IMR-90 (cell line): Measurements from ENCODE around the gene PCSK2. TPM values are rescaled to one million over a fixed set of nuclear protein-coding genes. Genes with fewer than 3 reads are reported as not detected.

Experiments used
- ATAC-seq: fragments of 200-7000 bp; cut with Tn5 transposase; 2 replicates; pipeline ENCODE4 v1.9.1; 2020; ENCODE audit warnings: low read depth, mild to moderate bottlenecking, moderate library complexity
- BruUV-seq: library from RNA; stranded (reverse); fragments of 400-500 nt; replicated peaks from 2 replicates; lab custom pipeline; 2021; lab: Mats Ljungman, UMichigan
- CTCF ChIA-PET: fragments of 300-600 bp; formaldehyde crosslinking; extraction: SDS; loops from one replicate; lab custom pipeline; 2021; ENCODE audit warnings: antibody characterized with exemption; lab: Yijun Ruan, JAX
- POLR2A ChIA-PET: fragments of 300-600 bp; sonication (Branson Sonifier 250); formaldehyde crosslinking; loops from one replicate; lab custom pipeline; 2022; ENCODE audit warnings: antibody characterized with exemption; ENCODE audit not compliant: unreplicated experiment; lab: Charles Lee
- DNase-seq: peaks from one replicate; pipeline ENCODE4 v3.0.0; 2013
- H2AFZ ChIP-seq: replicated peaks from 2 replicates; pipeline ENCODE3; 2013; ENCODE audit warnings: low read length, mild to moderate bottlenecking; ENCODE audit not compliant: poor library complexity
- H2AK5ac ChIP-seq: 2 replicates; pipeline ENCODE4 v1.6.1; 2013; ENCODE audit warnings: low read depth, low read length, inconsistent platforms
- H2AK9ac ChIP-seq: replicated peaks from 2 replicates; pipeline ENCODE3; 2013; ENCODE audit warnings: mild to moderate bottlenecking, low read depth, low read length, moderate library complexity; ENCODE audit not compliant: poor library complexity
- H2BK120ac ChIP-seq: 2 replicates; pipeline ENCODE4 v1.6.1; 2013; ENCODE audit warnings: low read depth, low read length, inconsistent platforms
- H2BK15ac ChIP-seq: 3 replicates; pipeline ENCODE4 v1.6.1; 2013; ENCODE audit warnings: low read depth, low read length, inconsistent platforms
- H2BK20ac ChIP-seq: 2 replicates; pipeline ENCODE4 v1.6.1; 2013; ENCODE audit warnings: low read depth, mild to moderate bottlenecking, inconsistent platforms, low read length, moderate library complexity
- H2BK5ac ChIP-seq: 2 replicates; pipeline ENCODE4 v1.6.1; 2013; ENCODE audit warnings: mild to moderate bottlenecking, low read depth, low read length, inconsistent platforms; ENCODE audit not compliant: poor library complexity, severe bottlenecking
- H3K14ac ChIP-seq: replicated peaks from 2 replicates; pipeline ENCODE4 v1.6.1; 2013; ENCODE audit warnings: low read depth, low read length, inconsistent platforms
- H3K18ac ChIP-seq: 2 replicates; pipeline ENCODE4 v1.6.1; 2013; ENCODE audit warnings: low read depth, low read length, control low read depth
- H3K23ac ChIP-seq: 2 replicates; pipeline ENCODE4 v1.6.1; 2013; ENCODE audit warnings: low read depth, low read length, inconsistent platforms
- H3K27ac ChIP-seq: 2 replicates; pipeline ENCODE4 v1.5.1; 2013; ENCODE audit warnings: mild to moderate bottlenecking, control low read depth, low read length; ENCODE audit not compliant: insufficient read depth
- H3K27me3 ChIP-seq: 2 replicates; pipeline ENCODE4 v1.6.1; 2013; ENCODE audit warnings: low read length; ENCODE audit not compliant: control insufficient read depth, insufficient read depth
- H3K36me3 ChIP-seq: 2 replicates; pipeline ENCODE4 v1.6.1; 2013; ENCODE audit warnings: low read length, mixed read lengths; ENCODE audit not compliant: control insufficient read depth, insufficient read depth
- H3K4ac ChIP-seq: 2 replicates; pipeline ENCODE4 v1.6.1; 2013; ENCODE audit warnings: low read depth, low read length, inconsistent platforms
- H3K4me1 ChIP-seq: 2 replicates; pipeline ENCODE4 v1.6.1; 2013; ENCODE audit warnings: low read length, mixed read lengths; ENCODE audit not compliant: control insufficient read depth, insufficient read depth
- H3K4me2 ChIP-seq: 2 replicates; pipeline ENCODE4 v1.6.1; 2013; ENCODE audit warnings: low read depth, mild to moderate bottlenecking, control low read depth, low read length, moderate library complexity
- H3K4me3 ChIP-seq: 2 replicates; pipeline ENCODE4 v1.5.1; 2013; ENCODE audit warnings: low read depth, mild to moderate bottlenecking, control low read depth, low read length, moderate library complexity; ENCODE audit not compliant: insufficient read depth
- H3K56ac ChIP-seq: 2 replicates; pipeline ENCODE4 v1.6.1; 2013; ENCODE audit warnings: low read length, inconsistent platforms; ENCODE audit not compliant: insufficient read depth; ENCODE audit errors: extremely low read depth
- H3K79me1 ChIP-seq, 2 experiments: 2 replicates each; pipeline ENCODE4 v1.6.1; 2013; ENCODE audit warnings: low read length in 2 of 2, inconsistent platforms in 1 of 2, low read depth in 1 of 2
- H3K9ac ChIP-seq: 2 replicates; pipeline ENCODE4 v1.6.1; 2013; ENCODE audit warnings: low read depth, low read length, control low read depth
- H3K9me1 ChIP-seq: 2 replicates; pipeline ENCODE4 v1.6.1; 2013; ENCODE audit warnings: low read length, inconsistent platforms; ENCODE audit not compliant: insufficient read depth
- H3K9me3 ChIP-seq: 2 replicates; pipeline ENCODE4 v1.6.1; 2013; ENCODE audit warnings: low read length; ENCODE audit not compliant: control insufficient read depth, insufficient read depth
- H4K20me1 ChIP-seq: 2 replicates; pipeline ENCODE4 v1.6.1; 2013; ENCODE audit warnings: low read length, inconsistent platforms; ENCODE audit not compliant: insufficient read depth
- H4K5ac ChIP-seq: 2 replicates; pipeline ENCODE4 v1.6.1; 2013; ENCODE audit warnings: mild to moderate bottlenecking, low read depth, low read length, control low read depth
- H4K8ac ChIP-seq, 2 experiments: 2 replicates each; pipeline ENCODE4 v1.6.1; 2013; ENCODE audit warnings: low read depth in 2 of 2, low read length in 2 of 2, control low read depth in 1 of 2, inconsistent platforms in 1 of 2
- H4K91ac ChIP-seq: 2 replicates; pipeline ENCODE4 v1.6.1; 2013; ENCODE audit warnings: low read depth, low read length, inconsistent platforms; ENCODE audit not compliant: insufficient read depth
- CEBPB ChIP-seq: IDR thresholded peaks from 2 replicates; pipeline ENCODE4 v1.6.1; 2012; ENCODE audit warnings: low read depth, low read length, improper control_type of control experiment
- FOS ChIP-seq: fragments of 150-350 bp; IDR thresholded peaks from 2 replicates; pipeline ENCODE4 v1.6.1; 2016; ENCODE audit warnings: low read depth, low read length
- MAFK ChIP-seq: IDR thresholded peaks from 2 replicates; pipeline ENCODE4 v1.6.1; 2012; ENCODE audit warnings: low read depth, low read length, improper control_type of control experiment
- MAZ ChIP-seq: IDR thresholded peaks from 2 replicates; pipeline ENCODE4 v1.6.1; 2012; ENCODE audit warnings: low read depth, mild to moderate bottlenecking, low read length, improper control_type of control experiment, moderate library complexity, borderline replicate concordance
- MXI1 ChIP-seq: IDR thresholded peaks from 2 replicates; pipeline ENCODE4 v1.6.1; 2012; ENCODE audit warnings: low read depth, mild to moderate bottlenecking, low read length, moderate library complexity, borderline replicate concordance
- NFE2L2 ChIP-seq: fragments of 150-350 bp; IDR thresholded peaks from 2 replicates; pipeline ENCODE4 v1.6.1; 2016; ENCODE audit warnings: low read depth, mild to moderate bottlenecking, low read length
- RAD21 ChIP-seq: IDR thresholded peaks from 2 replicates; pipeline ENCODE4 v1.6.1; 2012; ENCODE audit warnings: low read length, improper control_type of control experiment
- RCOR1 ChIP-seq: IDR thresholded peaks from 2 replicates; pipeline ENCODE4 v1.6.1; 2012; ENCODE audit warnings: mild to moderate bottlenecking, low read length, improper control_type of control experiment; ENCODE audit not compliant: insufficient replicate concordance
- RFX5 ChIP-seq: IDR thresholded peaks from 2 replicates; pipeline ENCODE4 v1.8.0; 2012; ENCODE audit warnings: low read depth, mild to moderate bottlenecking, low read length, moderate library complexity
- USF2 ChIP-seq: fragments of 150-350 bp; IDR thresholded peaks from 2 replicates; pipeline ENCODE4 v1.6.1; 2017; ENCODE audit warnings: mild to moderate bottlenecking, antibody characterized with exemption, low read length, low read depth
- WGBS, 2 experiments: methylation state at CpG; one replicate each; pipeline versions ENCODE4 v1.1.5 to v1.1.7; 2013; ENCODE audit warnings: missing lambda C conversion rate in 2 of 2; ENCODE audit not compliant: insufficient read length in 1 of 2; ENCODE audit errors: extremely low coverage in 2 of 2; 5-methylcytosine and 5-hydroxymethylcytosine counted together
- dilution Hi-C: fragments of 300-500 bp; cut with HindIII; formaldehyde crosslinking; loops from one replicate; pipeline ENCODE4 v1.14.3; 2018; ENCODE audit warnings: low sequenced_read_pairs; ENCODE audit not compliant: unreplicated experiment
- in situ Hi-C: fragments of 300-500 bp; cut with MboI; formaldehyde crosslinking; loops from 3 replicates; pipeline ENCODE4 v1.14.3; 2019; ENCODE audit warnings: low sequenced_read_pairs, inconsistent platforms, mixed read lengths
- intact Hi-C: fragments of 100-400 bp; cut with micrococcal nuclease; formaldehyde crosslinking; loops from 2 replicates; pipeline ENCODE4 v1.10.0; 2022
- polyA plus RNA-seq, 3 experiments: library from polyadenylated mRNA; depleted of rRNA; stranded (reverse); fragments of >200 nt; gene quantifications; 2 replicates each; pipeline ENCODE4 v1.2.3, GENCODE V29; 2012; ENCODE audit warnings: low replicate concordance in 1 of 3
- total RNA-seq: library from RNA; depleted of rRNA; stranded (reverse); fragments of >200 nt; gene quantifications from 2 replicates; pipeline ENCODE4 v1.2.3, GENCODE V29; 2012
- TF ChIP-seq, protein P1 (sequence below): fragments of 150-350 bp; IDR thresholded peaks from 2 replicates; pipeline ENCODE4 v1.6.1; 2016; ENCODE audit warnings: low read depth, mild to moderate bottlenecking, low read length, moderate library complexity, borderline replicate concordance

Gene PCSK2
- total and polyA plus RNA-seq, 2 of the 4 experiments (the other 2 are of a cell fraction), result not detected

DNA sequence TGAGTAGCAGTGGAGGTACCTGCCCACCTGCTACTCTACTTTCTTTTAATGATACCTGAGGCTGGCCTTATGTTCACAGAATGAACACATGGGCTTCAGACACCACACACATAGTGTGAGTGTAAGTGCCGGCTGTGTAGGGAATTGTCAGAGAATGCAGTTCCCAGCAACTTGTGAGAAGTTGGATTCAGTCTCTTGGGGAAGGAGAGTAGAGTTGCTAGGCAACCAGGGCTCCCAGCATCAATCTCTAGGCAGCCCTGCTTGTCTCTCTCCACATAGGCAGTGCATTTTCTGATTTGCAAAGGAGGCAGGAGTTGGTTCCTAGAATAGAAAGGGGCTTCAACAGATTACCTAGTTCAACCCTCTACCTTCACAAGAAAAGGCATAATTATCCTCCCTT is 230.2 kb downstream of the PCSK2 start:
- Histone ChIP-seq H3K14ac (no peak overlapping the region), H2BK20ac (no peak overlapping the region), H3K23ac (no peak overlapping the region), H2BK15ac (no peak overlapping the region), H2AK9ac (no peak overlapping the region), H4K20me1 (no peaks in the 10 kb centered on the region), H3K9me3 (no peaks in the 10 kb centered on the region), H3K4ac (no peak overlapping the region), H3K9ac (no peak overlapping the region), H4K8ac (no peak overlapping the region), H3K18ac (no peak overlapping the region), H3K9me1 (no peaks in the 10 kb centered on the region), H2BK5ac (no peak overlapping the region), H3K27ac (no peak overlapping the region), H2AFZ (no peak overlapping the region), H3K56ac (no peak overlapping the region), H3K36me3 (no peaks in the 10 kb centered on the region), H3K4me3 (no peak overlapping the region), H2BK120ac (no peak overlapping the region), H4K5ac (no peak overlapping the region), H3K27me3 (peaks cover 12% of the 10 kb centered on the region; the same call in 1 of the 2 replicates), H3K4me1 (no peaks in the 10 kb centered on the region), H4K91ac (no peak overlapping the region), H3K4me2 (no peak overlapping the region), H2AK5ac (no peak overlapping the region), H3K79me1 (no peaks in the 10 kb centered on the region)
- intact Hi-C loops (no loop called here), in situ Hi-C loops (no loop called here), dilution Hi-C loops (no loop called here)
- no CpG with 5 or more reads among the region's 1 CpG for WGBS, 2 experiments
- no TSS peak for BruUV-seq
- POLR2A ChIA-PET, result no interaction called here
- ATAC-seq (no peak), DNase-seq (no peak)
- CTCF ChIA-PET, result no interaction called here
- TF ChIP-seq, protein P1, sequence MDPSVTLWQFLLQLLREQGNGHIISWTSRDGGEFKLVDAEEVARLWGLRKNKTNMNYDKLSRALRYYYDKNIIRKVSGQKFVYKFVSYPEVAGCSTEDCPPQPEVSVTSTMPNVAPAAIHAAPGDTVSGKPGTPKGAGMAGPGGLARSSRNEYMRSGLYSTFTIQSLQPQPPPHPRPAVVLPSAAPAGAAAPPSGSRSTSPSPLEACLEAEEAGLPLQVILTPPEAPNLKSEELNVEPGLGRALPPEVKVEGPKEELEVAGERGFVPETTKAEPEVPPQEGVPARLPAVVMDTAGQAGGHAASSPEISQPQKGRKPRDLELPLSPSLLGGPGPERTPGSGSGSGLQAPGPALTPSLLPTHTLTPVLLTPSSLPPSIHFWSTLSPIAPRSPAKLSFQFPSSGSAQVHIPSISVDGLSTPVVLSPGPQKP, result no peak
- TF ChIP-seq CEBPB (no peak), NFE2L2 (no peak), MAZ (no peak), RAD21 (no peak), USF2 (no peak), MAFK (no peak), RCOR1 (no peak), MXI1 (no peak), FOS (no peak), RFX5 (no peak)
